Adrenal gland (tissue), 12 donors: ENCODE results near the gene CTXND1. TPM values are rescaled to one million over a fixed set of nuclear protein-coding genes. Genes with fewer than 3 reads are reported as not detected.

Source experiments
- DNase-seq, 7 donors: peaks; one replicate each; pipeline ENCODE4 v3.0.0-alpha.2; 2019 to 2020
- H3K27ac ChIP-seq, 5 donors: fragments of 200-600 bp; sonication (generic) in 4 of 5; 1 replicate in 3 of 5; 2 replicates in 2 of 5; pipeline versions ENCODE4 v1.5.1 to v1.8.0; 2016 to 2020; ENCODE audit warnings: mild to moderate bottlenecking in 1 of 5
- H3K27me3 ChIP-seq: fragments of 200-600 bp; 2 replicates; pipeline ENCODE4 v1.8.0; 2021
- H3K36me3 ChIP-seq, 2 donors: fragments of 200-600 bp; replicated peaks in 1 of 2; 1 replicate in 1 of 2; 2 replicates in 1 of 2; pipeline versions ENCODE4 v1.5.1 to v1.8.0; 2018 to 2022
- H3K4me1 ChIP-seq, 2 donors: fragments of 200-600 bp; replicated peaks in 1 of 2; 1 replicate in 1 of 2; 2 replicates in 1 of 2; pipeline versions ENCODE4 v1.5.1 to v1.8.0; 2018 to 2021
- H3K4me3 ChIP-seq, 4 donors: fragments of 200-600 bp; sonication (generic) in 3 of 4; one replicate each; pipeline ENCODE4 v1.5.1; 2016 to 2018
- H3K9me3 ChIP-seq, 3 donors: fragments of 200-600 bp; sonication (generic) in 1 of 3; replicated peaks in 1 of 3; 1 replicate in 2 of 3; 2 replicates in 1 of 3; pipeline versions ENCODE4 v1.5.1 to v1.8.0; 2016 to 2021
- POLR2A ChIP-seq, 2 donors: fragments of 450-650 bp; IDR thresholded peaks; one replicate each; pipeline ENCODE4 v1.6.1; 2017; ENCODE audit warnings: antibody characterized with exemption in 2 of 2, mild to moderate bottlenecking in 2 of 2, moderate library complexity in 1 of 2
- WGBS, 4 donors: extraction: QIAGEN DNeasy Blood & Tissue Kit in 2 of 4; methylation state at CpG; one replicate each; pipeline versions ENCODE4 v1.1.5 to v1.1.7; 2013 to 2017; 5-methylcytosine and 5-hydroxymethylcytosine counted together
- intact Hi-C, 2 donors: fragments of 100-400 bp; cut with DNase I; formaldehyde crosslinking; loops; one replicate each; pipeline versions ENCODE4 v1.14.1 to v1.15.0; 2022 to 2023
- polyA plus RNA-seq, 3 donors: library from polyadenylated mRNA; stranded (reverse); fragments of 200-250 nt in 2 of 3; fragments of 350-450 nt in 1 of 3; fragmentation: Illumina TruSeq in 1 of 3; extraction: RNeasy Lipid Tissue Mini Kit (QIAGEN cat#74804) in 1 of 3; gene quantifications; one replicate each; pipeline ENCODE4 v1.2.3, GENCODE V29; 2013 to 2014
- total RNA-seq, 9 donors: library from RNA; depleted of rRNA in 4 of 9; stranded (reverse); fragments of >200 nt in 4 of 9; fragments of 120-200 nt in 1 of 9; fragmentation: NEBNext Ultra II Directional in 1 of 9; extraction: Animal tissue kit (Norgen Biotek cat#: 25700) in 1 of 9; gene quantifications; one replicate each; pipeline versions ENCODE4 v1.1.0 to v1.2.4, GENCODE V29; 2013 to 2023
- TF ChIP-seq, protein P1 (sequence below), 6 experiments: fragments of 450-650 bp in 4 of 6; fragments of 200-600 bp in 2 of 6; sonication (generic) in 1 of 6; IDR thresholded peaks; 1 replicate in 5 of 6; 2 replicates in 1 of 6; pipeline versions ENCODE4 v1.5.1 to v1.8.0; 2016 to 2021; ENCODE audit warnings: antibody characterized with exemption in 6 of 6, mild to moderate bottlenecking in 2 of 6, moderate library complexity in 1 of 6
- donor health status: healthy with polysubstance abuse.
- donor health status: Bipolar disorder and iron deficiency.
- donor health status: DM: yes; HTN: yes; CAD: no.
- donor health status: DM: no; HTN: no; CAD: no.
- donor health status: DM: no; HTN: no; CAD: no.
- donor health status: DM: yes; HTN: yes; CAD: no.

The CTXND1 gene
- total and polyA plus RNA-seq, 12 donors = 0.55 to 17.4 (median 4.3) TPM

- Histone ChIP-seq H3K9me3 (no peaks in the 10 kb centered on the region), H3K27me3 (no peaks in the 10 kb centered on the region), H3K4me1 (peaks cover 0 to 3% of the 10 kb centered on the region in 2 donors), H3K36me3 (peaks cover 0 to 15% of the 10 kb centered on the region in 2 donors), H3K4me3 (no peak overlapping the region), H3K27ac (no peak overlapping the region)
- intact Hi-C loops = loop anchor here in 1 of 2 donors (10.0 kb wide), 1 partner anchor 104 kb away; no protein-coding TSS in a partner anchor
- DNase-seq = peak in 1 of 7 donors; percentile 15
- no peak for TF ChIP-seq POLR2A (IDR thresholded peaks at IDR 0.05)
- TF ChIP-seq, protein P1, sequence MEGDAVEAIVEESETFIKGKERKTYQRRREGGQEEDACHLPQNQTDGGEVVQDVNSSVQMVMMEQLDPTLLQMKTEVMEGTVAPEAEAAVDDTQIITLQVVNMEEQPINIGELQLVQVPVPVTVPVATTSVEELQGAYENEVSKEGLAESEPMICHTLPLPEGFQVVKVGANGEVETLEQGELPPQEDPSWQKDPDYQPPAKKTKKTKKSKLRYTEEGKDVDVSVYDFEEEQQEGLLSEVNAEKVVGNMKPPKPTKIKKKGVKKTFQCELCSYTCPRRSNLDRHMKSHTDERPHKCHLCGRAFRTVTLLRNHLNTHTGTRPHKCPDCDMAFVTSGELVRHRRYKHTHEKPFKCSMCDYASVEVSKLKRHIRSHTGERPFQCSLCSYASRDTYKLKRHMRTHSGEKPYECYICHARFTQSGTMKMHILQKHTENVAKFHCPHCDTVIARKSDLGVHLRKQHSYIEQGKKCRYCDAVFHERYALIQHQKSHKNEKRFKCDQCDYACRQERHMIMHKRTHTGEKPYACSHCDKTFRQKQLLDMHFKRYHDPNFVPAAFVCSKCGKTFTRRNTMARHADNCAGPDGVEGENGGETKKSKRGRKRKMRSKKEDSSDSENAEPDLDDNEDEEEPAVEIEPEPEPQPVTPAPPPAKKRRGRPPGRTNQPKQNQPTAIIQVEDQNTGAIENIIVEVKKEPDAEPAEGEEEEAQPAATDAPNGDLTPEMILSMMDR (IDR thresholded peaks at IDR 0.05) = no peak
- 76 to 95% (median 95%) methylated on average over 5 of the region's 5 CpGs for WGBS, 4 donors
Observed at GRCh38 chr15:80168421-80168820, 83.6 kb downstream of the CTXND1 start.

DNA sequence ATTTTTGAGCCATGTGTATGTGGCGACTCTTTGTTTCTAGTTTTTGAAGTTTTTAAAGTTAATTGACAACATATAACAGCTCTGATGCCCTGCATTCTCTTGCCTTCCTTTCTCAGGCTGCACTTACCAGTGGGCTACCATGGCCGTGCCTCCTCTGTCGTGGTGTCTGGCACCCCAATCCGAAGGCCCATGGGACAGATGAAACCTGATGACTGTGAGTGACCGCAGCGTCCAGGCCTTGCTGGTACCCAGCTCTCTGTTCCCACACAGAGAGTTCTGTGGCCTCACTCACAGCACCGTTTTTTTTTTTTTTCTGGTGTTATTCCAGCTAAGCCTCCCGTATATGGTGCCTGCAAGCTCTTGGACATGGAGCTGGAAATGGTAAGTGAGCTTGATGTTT lies 84.1 kb downstream of the CTXND1 start:
- Histone ChIP-seq H3K27me3 (no peaks in the 10 kb centered on the region), H3K9me3 (no peaks in the 10 kb centered on the region), H3K36me3 (peaks cover 0 to 15% of the 10 kb centered on the region in 2 donors), H3K4me1 (peaks cover 3 to 7% of the 10 kb centered on the region in 2 donors), H3K27ac (no peak overlapping the region), H3K4me3 (no peak overlapping the region)
- DNase-seq = peak in 1 of 7 donors; percentile 37
- TF ChIP-seq POLR2A (IDR thresholded peaks at IDR 0.05) = no peak
- TF ChIP-seq, protein P1 (IDR thresholded peaks at IDR 0.05) = no peak
- intact Hi-C loops = loop anchor here in 1 of 2 donors (10.0 kb wide), 1 partner anchor 103 kb away; no protein-coding TSS in a partner anchor
- WGBS, 4 donors = 93 to 97% (median 95%) methylated on average over 8 of the region's 8 CpGs

- H3K9me3 ChIP-seq = no peaks in the 10 kb centered on the region
- WGBS, 4 donors = 93 to 100% (median 100%) methylated on average over 1 of the region's 1 CpG
- DNase-seq = no peak
- no peak for TF ChIP-seq POLR2A (IDR thresholded peaks at IDR 0.05)
- TF ChIP-seq, protein P1 (IDR thresholded peaks at IDR 0.05) = no peak
- H3K27me3 ChIP-seq = no peaks in the 10 kb centered on the region
- intact Hi-C loops = loop anchor here in 1 of 2 donors (10.0 kb wide), 1 partner anchor 99 kb away; no protein-coding TSS in a partner anchor
- H3K27ac ChIP-seq = no peak overlapping the region
- no peak overlapping the region for H3K4me3 ChIP-seq
- peaks cover 0 to 12% of the 10 kb centered on the region in 2 donors for H3K36me3 ChIP-seq
- H3K4me1 ChIP-seq = peaks cover 39 to 47% of the 10 kb centered on the region in 2 donors
Observed at GRCh38 chr15:80163897-80164296, 88.1 kb downstream of the CTXND1 start.

DNA sequence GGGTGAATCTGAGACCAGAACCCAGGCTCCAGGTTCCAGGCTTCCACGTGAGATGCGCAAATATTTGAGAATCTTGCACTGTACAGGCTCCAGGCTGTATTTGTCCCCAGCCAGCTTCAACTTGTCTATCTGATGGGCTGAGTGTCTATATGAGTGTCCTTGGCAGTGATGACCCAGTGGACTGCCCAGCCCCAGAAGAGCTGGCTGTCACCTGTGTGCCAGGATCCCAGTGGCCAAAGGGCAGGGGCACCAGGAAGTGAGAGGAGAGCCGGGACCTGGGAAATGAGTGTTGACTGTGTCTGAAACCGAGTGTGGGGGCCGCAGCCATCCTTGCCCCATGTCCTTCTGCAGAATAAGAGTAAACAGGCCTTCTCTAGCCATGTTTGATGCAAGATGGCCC lies 88.8 kb downstream of the CTXND1 start:
- H3K4me1 ChIP-seq = peaks cover 39 to 47% of the 10 kb centered on the region in 2 donors
- H3K4me3 ChIP-seq = no peak overlapping the region
- intact Hi-C loops = loop anchor here in 1 of 2 donors (10.0 kb wide), 1 partner anchor 98 kb away; no protein-coding TSS in a partner anchor
- H3K9me3 ChIP-seq = no peaks in the 10 kb centered on the region
- DNase-seq = peak in 2 of 7 donors; percentile 21 to 48
- peaks cover 0 to 9% of the 10 kb centered on the region in 2 donors for H3K36me3 ChIP-seq
- WGBS, 4 donors = 85 to 89% (median 88%) methylated on average over 4 to 5 of the region's 5 CpGs
- peak overlapping the region in 1 of 5 donors; percentile 97 for H3K27ac ChIP-seq
- TF ChIP-seq POLR2A (IDR thresholded peaks at IDR 0.05) = no peak
- TF ChIP-seq, protein P1 (IDR thresholded peaks at IDR 0.05) = no peak
- no peaks in the 10 kb centered on the region for H3K27me3 ChIP-seq
